Keratinocyte (primary cell): ENCODE results near the gene SC5D. TPM values are rescaled to one million over a fixed set of nuclear protein-coding genes. Genes with fewer than 3 reads are reported as not detected.
A peak's percentile ranks its signal among the peaks of the same experiment; 100 is the strongest.

Experiments
- DNase-seq: peaks from one replicate; pipeline ENCODE4 v3.0.0-alpha.2; 2011; ENCODE audit warnings: low read depth, missing footprints, low spot score
- FAIRE-seq: peaks from 2 replicates; lab custom pipeline; 2011; peaks lifted over from hg19 to GRCh38; lab: Jason Lieb, UNC
- H2AFZ ChIP-seq: 2 replicates; pipeline ENCODE4 v1.6.0; 2012; ENCODE audit warnings: low read length, control low read depth, inconsistent platforms; ENCODE audit not compliant: control insufficient read depth
- H3K27ac ChIP-seq: 2 replicates; pipeline ENCODE4 v1.5.1; 2011; ENCODE audit warnings: low read length; ENCODE audit not compliant: control insufficient read depth, insufficient read depth
- H3K27me3 ChIP-seq: 3 replicates; pipeline ENCODE4 v1.6.0; 2011; ENCODE audit warnings: low read length; ENCODE audit not compliant: control insufficient read depth, insufficient read depth; ENCODE audit errors: extremely low read depth
- H3K36me3 ChIP-seq, 2 experiments: 2 replicates in 1 of 2; 3 replicates in 1 of 2; pipeline ENCODE4 v1.5.1; 2011; ENCODE audit warnings: low read length in 2 of 2, mild to moderate bottlenecking in 1 of 2; ENCODE audit not compliant: control insufficient read depth in 2 of 2, insufficient read depth in 2 of 2; ENCODE audit errors: extremely low read depth in 1 of 2
- H3K4me1 ChIP-seq: 3 replicates; pipeline ENCODE4 v1.5.1; 2011; ENCODE audit warnings: low read length; ENCODE audit not compliant: control insufficient read depth, insufficient read depth; ENCODE audit errors: extremely low read depth
- H3K4me2 ChIP-seq: 3 replicates; pipeline ENCODE4 v1.6.0; 2011; ENCODE audit warnings: low read depth, low read length; ENCODE audit not compliant: control insufficient read depth, insufficient read depth; ENCODE audit errors: extremely low read depth
- H3K4me3 ChIP-seq, 3 experiments: fragments of 200-600 bp in 1 of 3; sonication (generic) in 1 of 3; 2 replicates in 2 of 3; 3 replicates in 1 of 3; pipeline ENCODE4 v1.5.1; 2011 to 2016; ENCODE audit warnings: low read length in 3 of 3, mild to moderate bottlenecking in 3 of 3, control low read depth in 2 of 3, inconsistent platforms in 1 of 3, low read depth in 1 of 3, mixed read lengths in 1 of 3, mixed run types in 1 of 3, moderate library complexity in 1 of 3; ENCODE audit not compliant: control insufficient read depth in 2 of 3, insufficient read depth in 2 of 3; ENCODE audit errors: extremely low read depth in 1 of 3
- H3K79me2 ChIP-seq: 2 replicates; pipeline ENCODE4 v1.6.0; 2012; ENCODE audit warnings: low read length; ENCODE audit not compliant: control insufficient read depth, insufficient read depth
- H3K9ac ChIP-seq: 3 replicates; pipeline ENCODE4 v1.6.0; 2011; ENCODE audit warnings: low read length; ENCODE audit not compliant: control insufficient read depth, insufficient read depth; ENCODE audit errors: extremely low read depth
- H3K9me1 ChIP-seq: 3 replicates; pipeline ENCODE4 v1.6.0; 2011; ENCODE audit warnings: low read length; ENCODE audit not compliant: control insufficient read depth, insufficient read depth; ENCODE audit errors: extremely low read depth
- H3K9me3 ChIP-seq: 2 replicates; pipeline ENCODE4 v1.5.1; 2012; ENCODE audit warnings: low read depth, low read length; ENCODE audit not compliant: control insufficient read depth
- H4K20me1 ChIP-seq: 3 replicates; pipeline ENCODE4 v1.6.0; 2011; ENCODE audit warnings: low read length; ENCODE audit not compliant: control insufficient read depth, insufficient read depth; ENCODE audit errors: extremely low read depth
- CTCF ChIP-seq, 3 experiments: IDR thresholded peaks in 1 of 3; conservative IDR thresholded peaks in 1 of 3; optimal IDR thresholded peaks in 1 of 3; 2 replicates in 2 of 3; 3 replicates in 1 of 3; pipeline versions ENCODE3 to v1.5.1; 2011; ENCODE audit warnings: low read length in 3 of 3, mild to moderate bottlenecking in 3 of 3, moderate library complexity in 2 of 3, control low read depth in 1 of 3, inconsistent platforms in 1 of 3; ENCODE audit not compliant: insufficient read depth in 2 of 3; ENCODE audit errors: extremely low read depth in 1 of 3
- EZH2 ChIP-seq: IDR thresholded peaks from one replicate; pipeline ENCODE4 v1.6.1; 2012; ENCODE audit warnings: inconsistent platforms, mild to moderate bottlenecking, low read length, moderate library complexity
- dilution Hi-C: fragments of 300-500 bp; cut with MboI; formaldehyde crosslinking; loops from one replicate; pipeline ENCODE4 v1.7.0; 2020; ENCODE audit warnings: low sequenced_read_pairs; ENCODE audit not compliant: extremely low pct_ligation_motif_present
- polyA plus RNA-seq, 5 experiments: library from polyadenylated mRNA; depleted of rRNA in 3 of 5; stranded (reverse) in 3 of 5; stranded (forward) in 1 of 5; unstranded in 1 of 5; fragments of >200 nt; gene quantifications; 1 replicate in 1 of 5; 2 replicates in 3 of 5; 3 replicates in 1 of 5; pipeline versions ENCODE4 v1.2.1 to v1.2.3, GENCODE V29; 2011 to 2012; ENCODE audit warnings: missing spikeins in 2 of 5, low read depth in 1 of 5, low replicate concordance in 1 of 5

SC5D gene
- polyA plus RNA-seq, 1 donor (not counting 4 experiments of a cell fraction or from before 2014, with no cell fraction given) = 273 TPM

GRCh38 chr11:121291896-121292494 is 576 bp upstream of the SC5D start:
- TF ChIP-seq EZH2 = no peak
- TF ChIP-seq CTCF (optimal IDR thresholded peaks at IDR 0.05 in 1 of 3, IDR thresholded peaks at IDR 0.05 in 1 of 3, conservative IDR thresholded peaks at IDR 0.05 in 1 of 3; ENCODE audit: extremely low read depth in 1 of 3, insufficient read depth in 2 of 3, low read length in 3 of 3) = no peak
- no peak for FAIRE-seq
- Histone ChIP-seq H2AFZ (peak overlapping the region; percentile 97), H3K9ac (peak overlapping the region; percentile 88), H3K27me3 (no peaks in the 10 kb centered on the region), H3K9me1 (peaks cover 2% of the 10 kb centered on the region), H3K79me2 (peaks cover 44% of the 10 kb centered on the region), H3K4me1 (peaks cover 20% of the 10 kb centered on the region), H3K4me2 (peak overlapping the region; percentile 100), H3K36me3 (peaks cover 0 to 7% of the 10 kb centered on the region in 2 experiments), H3K4me3 (peak overlapping the region; percentile 82 to 97 (median 86)), H4K20me1 (no peaks in the 10 kb centered on the region), H3K27ac (peak overlapping the region; percentile 83), H3K9me3 (no peaks in the 10 kb centered on the region)
- dilution Hi-C loops = no loop called here
- DNase-seq = no peak

- no peak for TF ChIP-seq CTCF (optimal IDR thresholded peaks at IDR 0.05 in 1 of 3, IDR thresholded peaks at IDR 0.05 in 1 of 3, conservative IDR thresholded peaks at IDR 0.05 in 1 of 3; ENCODE audit: extremely low read depth in 1 of 3, insufficient read depth in 2 of 3, low read length in 3 of 3)
- no peak for TF ChIP-seq EZH2
- H3K4me1 ChIP-seq = peaks cover 22% of the 10 kb centered on the region
- peak overlapping the region; percentile 86 for H2AFZ ChIP-seq
- dilution Hi-C loops = no loop called here
- DNase-seq = no peak
- peak overlapping the region; percentile 82 to 97 (median 86) for H3K4me3 ChIP-seq
- H4K20me1 ChIP-seq = no peaks in the 10 kb centered on the region
- no peak for FAIRE-seq
- H3K9ac ChIP-seq = peak overlapping the region; percentile 88
- H3K9me1 ChIP-seq = peaks cover 2% of the 10 kb centered on the region
- H3K4me2 ChIP-seq = peak overlapping the region; percentile 77
- H3K79me2 ChIP-seq = peaks cover 57% of the 10 kb centered on the region
- no peaks in the 10 kb centered on the region for H3K9me3 ChIP-seq
- H3K27me3 ChIP-seq = no peaks in the 10 kb centered on the region
- peak overlapping the region; percentile 86 for H3K27ac ChIP-seq
- peaks cover 0 to 7% of the 10 kb centered on the region in 2 experiments for H3K36me3 ChIP-seq
These were observed 670 bp downstream of the SC5D start for GRCh38 chr11:121293288-121293594.
